HG03460 (cell line): ENCODE measurements around the gene LRRC17.

Experiments
- ATAC-seq: cut with Tn5 transposase; IDR thresholded peaks from one replicate; pipeline ENCODE4 v1.9.1; 2021; ENCODE audit not compliant: unreplicated experiment

LRRC17 gene

DNA sequence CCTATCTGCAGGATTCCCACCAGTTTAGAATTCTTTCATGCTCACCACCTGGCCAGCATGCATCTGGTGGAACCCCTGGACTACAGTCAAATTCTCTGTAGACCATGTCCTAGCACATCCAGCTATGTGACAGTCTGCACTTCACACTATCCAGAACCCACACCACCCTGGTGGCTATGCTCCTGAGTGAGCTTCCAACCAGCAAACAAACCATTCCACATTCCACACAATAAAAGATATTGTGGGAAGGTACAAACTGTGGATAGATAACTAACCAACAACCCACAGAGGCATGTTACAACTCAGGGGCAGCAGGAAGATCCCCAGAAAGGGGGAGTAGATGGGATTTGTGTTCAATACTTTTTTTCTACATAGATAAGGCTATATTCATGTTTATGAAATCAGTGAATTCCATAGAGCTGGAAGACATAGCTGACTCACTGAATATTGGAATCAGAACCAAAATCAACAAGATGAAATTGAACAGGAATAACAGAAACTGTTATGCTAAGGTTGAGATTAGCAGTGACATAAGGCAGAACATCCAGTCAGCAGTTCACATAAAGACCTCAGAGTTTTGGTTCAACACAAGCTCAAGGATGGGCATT is 72.5 kb downstream of the LRRC17 start:
- ATAC-seq: no peak

GRCh38 chr7:102988088-102988487 is 75.3 kb downstream of the LRRC17 start:
- no peak for ATAC-seq

- no peak for ATAC-seq
These were observed 76.1 kb downstream of the LRRC17 start for GRCh38 chr7:102988631-102989560.

DNA sequence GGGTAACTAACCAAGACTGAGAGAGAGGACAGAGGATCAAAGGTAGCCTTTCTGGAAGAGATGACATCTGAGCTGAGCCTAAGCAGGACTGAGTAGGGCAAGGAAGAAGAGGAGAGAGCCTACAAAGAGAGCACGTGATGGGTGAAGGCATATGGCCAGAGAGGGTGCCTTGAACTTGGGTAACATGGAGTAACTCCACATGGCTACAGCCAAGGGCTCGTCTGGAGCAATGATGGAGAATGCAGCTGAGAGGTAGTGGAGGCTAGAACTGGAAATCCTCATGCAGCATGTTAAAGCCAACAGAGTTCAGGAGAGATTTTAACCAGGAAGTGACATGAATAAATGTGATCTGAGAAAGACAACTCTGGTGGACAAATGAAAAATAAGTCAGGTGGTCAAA is 77.8 kb downstream of the LRRC17 start:
- no peak for ATAC-seq

DNA sequence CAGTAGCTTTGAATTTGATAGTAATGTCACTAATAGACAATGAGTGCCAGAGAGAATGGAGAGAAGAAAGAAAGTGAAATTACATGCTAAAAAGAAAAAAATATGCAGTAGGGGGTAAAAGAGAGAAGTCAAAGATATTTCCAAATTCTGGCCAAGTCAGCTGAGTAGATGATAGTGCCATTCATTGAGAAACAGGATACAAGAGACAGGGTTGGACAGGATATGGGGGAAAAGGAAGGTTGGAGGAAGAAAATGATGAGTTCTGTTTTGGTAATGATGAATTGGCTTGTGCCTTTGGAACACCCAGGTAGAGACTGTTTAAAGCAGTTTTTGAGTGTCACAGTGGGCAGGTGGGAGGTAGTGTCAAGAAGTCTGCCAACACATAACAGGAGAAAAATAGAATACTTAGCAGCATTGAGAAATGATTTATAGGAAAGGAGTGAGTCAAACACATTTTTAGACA is 78.3 kb downstream of the LRRC17 start:
- ATAC-seq: no peak

DNA sequence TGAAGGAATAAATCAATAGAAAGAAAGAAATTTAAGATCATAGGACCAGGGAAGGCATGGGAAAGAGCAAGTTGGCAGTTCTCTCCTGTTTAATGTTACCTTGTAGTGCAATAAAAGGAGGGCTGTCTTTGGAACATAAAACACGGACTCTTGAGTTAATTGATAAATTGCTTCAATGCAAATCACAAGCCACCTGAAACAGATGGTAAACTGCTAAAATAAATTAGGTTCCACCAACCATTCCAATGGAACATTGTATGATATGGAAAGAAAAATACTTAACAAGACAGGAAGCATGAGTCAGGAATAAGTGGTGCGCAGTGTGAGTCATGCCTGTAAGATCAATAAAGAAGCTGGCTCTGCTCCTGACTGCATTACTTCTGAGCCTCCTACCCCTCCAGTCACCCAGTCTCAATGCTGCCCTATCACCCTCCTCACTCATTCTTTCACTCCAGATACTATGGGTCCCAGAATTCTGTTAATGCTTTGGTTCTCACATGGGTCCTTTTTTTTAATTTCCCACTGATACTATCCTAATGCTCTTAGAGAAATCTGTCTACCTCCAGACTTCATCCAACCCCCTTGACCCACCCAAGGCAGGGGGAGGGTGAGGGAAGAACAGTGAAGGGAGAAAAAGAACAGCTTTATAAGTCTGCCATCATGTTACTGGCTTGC is 78.9 kb downstream of the LRRC17 start:
- no peak for ATAC-seq

DNA sequence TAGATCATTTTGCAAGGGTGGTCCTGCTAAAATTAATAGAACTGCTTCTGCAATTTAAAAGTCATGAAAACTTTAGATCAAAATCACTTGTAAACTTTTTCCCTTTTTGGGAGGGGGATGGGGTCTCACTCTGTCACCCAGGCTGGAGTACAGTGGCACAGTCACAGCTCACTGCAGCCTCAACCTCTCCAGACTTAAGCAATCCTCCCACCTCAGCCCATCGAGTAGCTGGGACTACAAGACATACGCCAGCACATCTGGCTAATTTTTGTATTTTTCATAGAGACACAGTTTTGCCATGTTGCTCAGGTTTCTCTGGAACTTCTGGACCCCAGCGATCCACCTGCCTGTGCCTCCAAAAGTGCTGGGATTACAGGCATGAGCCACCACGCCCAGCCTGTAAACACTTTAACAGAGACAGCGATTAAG is 79.7 kb downstream of the LRRC17 start:
- no peak for ATAC-seq

DNA sequence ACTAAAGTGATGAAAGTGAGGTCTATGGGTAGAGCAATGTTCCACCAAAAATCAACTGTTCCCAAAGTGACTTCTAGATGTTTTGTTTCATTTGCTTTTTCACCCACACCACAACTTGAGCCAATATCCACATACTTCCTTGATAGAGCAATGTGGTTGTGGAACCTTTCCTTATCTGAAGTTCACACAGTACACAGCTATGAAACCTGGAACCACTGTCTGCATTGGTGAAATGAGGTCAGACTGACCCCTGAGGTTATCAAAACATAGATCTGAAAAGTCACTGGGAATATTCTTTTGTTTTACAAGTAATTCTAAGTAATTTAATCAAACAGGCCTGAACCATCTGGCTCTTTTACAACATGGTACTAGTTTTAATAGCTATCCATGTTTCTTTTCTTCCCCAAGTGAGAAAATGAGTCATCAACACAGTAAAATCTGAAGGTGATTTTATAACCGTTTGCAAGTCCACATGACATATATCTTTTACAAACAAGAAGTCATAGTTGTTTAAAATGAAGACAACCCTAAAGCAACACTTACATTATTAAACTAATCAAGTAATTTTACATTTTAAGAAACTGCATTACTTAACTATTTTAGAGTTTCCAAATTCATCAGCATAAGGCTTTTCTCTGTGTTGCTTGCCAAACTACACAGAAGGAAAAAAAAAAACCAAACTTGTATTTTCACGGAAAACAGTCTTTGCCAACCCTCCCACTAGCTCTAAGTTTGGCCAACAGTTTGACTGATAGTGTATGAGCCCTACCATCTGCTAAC is 80.3 kb downstream of the LRRC17 start:
- ATAC-seq: no peak

GRCh38 chr7:102993718-102994029 is 80.9 kb downstream of the LRRC17 start:
- no peak for ATAC-seq

DNA sequence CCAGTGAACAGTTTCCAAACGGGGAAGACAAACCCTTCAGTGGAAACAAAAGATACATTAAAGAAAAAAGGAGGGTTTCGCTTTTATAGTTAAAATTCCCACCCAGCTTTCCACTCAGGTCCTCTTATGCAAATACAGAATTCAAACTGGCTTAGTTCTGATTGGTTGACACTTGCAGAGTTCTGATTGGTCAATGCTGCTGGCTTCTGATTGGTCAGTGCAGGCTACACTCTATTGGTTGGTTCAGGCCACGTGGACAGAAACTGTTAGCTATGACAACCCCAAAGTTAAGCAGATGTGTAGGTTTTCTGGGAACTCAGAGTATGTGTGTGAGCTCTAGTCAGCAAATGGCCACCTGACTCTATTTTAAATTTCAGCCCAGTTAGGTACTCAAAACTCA is 81.8 kb downstream of the LRRC17 start:
- ATAC-seq: no peak
